ENCODE data around the gene PLA1A.

The PLA1A gene

GRCh38 chr3:119637679-119638477 lies 40.2 kb downstream of the PLA1A start:
- peak; percentile 73 for DNase-seq (ENCODE audit: low read depth)

GRCh38 chr3:119639494-119640350 lies 42.0 kb downstream of the PLA1A start:
- no peak for DNase-seq (ENCODE audit: low read depth)

GRCh38 chr3:119641416-119641815 lies 43.7 kb downstream of the PLA1A start:
- DNase-seq (ENCODE audit: low read depth) = no peak

- DNase-seq (ENCODE audit: low read depth) = no peak
Observed at GRCh38 chr3:119642746-119643473, 45.2 kb downstream of the PLA1A start.

GRCh38 chr3:119643528-119643927 lies 45.8 kb downstream of the PLA1A start:
- peak; percentile 68 for DNase-seq (ENCODE audit: low read depth)

GRCh38 chr3:119644481-119644880 lies 46.8 kb downstream of the PLA1A start:
- no peak for DNase-seq (ENCODE audit: low read depth)

- no peak for DNase-seq (ENCODE audit: low read depth)
Observed at GRCh38 chr3:119645813-119646212, 48.1 kb downstream of the PLA1A start.

- no peak for DNase-seq (ENCODE audit: low read depth)
Observed at GRCh38 chr3:119647171-119647570, 49.5 kb downstream of the PLA1A start.

- no peak for DNase-seq (ENCODE audit: low read depth)
Observed at GRCh38 chr3:119647843-119648575, 50.3 kb downstream of the PLA1A start.

GRCh38 chr3:119649761-119650160 lies 52.1 kb downstream of the PLA1A start:
- DNase-seq (ENCODE audit: low read depth) = no peak

- DNase-seq (ENCODE audit: low read depth) = no peak
Observed at GRCh38 chr3:119652306-119653033, 54.8 kb downstream of the PLA1A start.

- DNase-seq (ENCODE audit: low read depth) = no peak
Observed at GRCh38 chr3:119653876-119654275, 56.2 kb downstream of the PLA1A start.

GRCh38 chr3:119657887-119658702 lies 60.4 kb downstream of the PLA1A start:
- DNase-seq (ENCODE audit: low read depth) = no peak

- DNase-seq (ENCODE audit: low read depth) = no peak
Observed at GRCh38 chr3:119658994-119659393, 61.3 kb downstream of the PLA1A start.

GRCh38 chr3:119659606-119660291 lies 62.1 kb downstream of the PLA1A start:
- DNase-seq (ENCODE audit: low read depth) = no peak

- no peak for DNase-seq (ENCODE audit: low read depth)
Observed at GRCh38 chr3:119660474-119661440, 63.1 kb downstream of the PLA1A start, which contains the start of gene POPDC2. TSS of gene POPDC2 (minus strand) at chr3:119660589. CDS start at chr3:119660423, 166 bp downstream.

GRCh38 chr3:119662604-119663373 lies 65.1 kb downstream of the PLA1A start:
- no peak for DNase-seq (ENCODE audit: low read depth)
